Measurements from ENCODE around the gene VAV2.

DNA sequence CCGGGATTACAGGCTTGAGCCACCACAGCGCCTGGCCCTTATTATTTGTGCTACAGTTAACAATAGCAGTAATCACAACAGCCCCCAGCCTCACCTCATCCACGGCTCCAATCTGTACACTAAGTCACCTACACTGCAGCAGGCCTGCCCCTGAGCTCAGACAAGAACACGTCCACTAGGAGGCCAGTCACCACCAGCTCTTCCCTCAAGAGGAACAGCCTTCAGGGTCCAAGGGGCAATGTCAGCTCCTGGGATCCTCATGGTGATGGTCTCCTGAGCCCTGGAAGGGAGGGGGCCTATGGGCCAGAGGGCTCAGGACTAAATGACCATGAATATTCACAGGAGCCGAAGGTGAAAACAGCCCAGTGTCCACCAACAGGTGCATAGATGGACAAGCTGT is 67.7 kb downstream of the VAV2 start:
- TF ChIP-seq, protein P1, sequence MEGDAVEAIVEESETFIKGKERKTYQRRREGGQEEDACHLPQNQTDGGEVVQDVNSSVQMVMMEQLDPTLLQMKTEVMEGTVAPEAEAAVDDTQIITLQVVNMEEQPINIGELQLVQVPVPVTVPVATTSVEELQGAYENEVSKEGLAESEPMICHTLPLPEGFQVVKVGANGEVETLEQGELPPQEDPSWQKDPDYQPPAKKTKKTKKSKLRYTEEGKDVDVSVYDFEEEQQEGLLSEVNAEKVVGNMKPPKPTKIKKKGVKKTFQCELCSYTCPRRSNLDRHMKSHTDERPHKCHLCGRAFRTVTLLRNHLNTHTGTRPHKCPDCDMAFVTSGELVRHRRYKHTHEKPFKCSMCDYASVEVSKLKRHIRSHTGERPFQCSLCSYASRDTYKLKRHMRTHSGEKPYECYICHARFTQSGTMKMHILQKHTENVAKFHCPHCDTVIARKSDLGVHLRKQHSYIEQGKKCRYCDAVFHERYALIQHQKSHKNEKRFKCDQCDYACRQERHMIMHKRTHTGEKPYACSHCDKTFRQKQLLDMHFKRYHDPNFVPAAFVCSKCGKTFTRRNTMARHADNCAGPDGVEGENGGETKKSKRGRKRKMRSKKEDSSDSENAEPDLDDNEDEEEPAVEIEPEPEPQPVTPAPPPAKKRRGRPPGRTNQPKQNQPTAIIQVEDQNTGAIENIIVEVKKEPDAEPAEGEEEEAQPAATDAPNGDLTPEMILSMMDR (IDR thresholded peaks at IDR 0.05), result no peak
- TF ChIP-seq POLR2A (IDR thresholded peaks at IDR 0.05), result no peak
